Natural killer cell (primary cell): ENCODE measurements around the gene ZNF565. TPM values are rescaled to one million over a fixed set of nuclear protein-coding genes. Genes with fewer than 3 reads are reported as not detected.

Source experiments
- ATAC-seq, 3 donors: fragments of 150-1000 bp in 2 of 3; fragments of 200-7000 bp in 1 of 3; cut with Tn5 transposase; 1 replicate in 1 of 3; 2 replicates in 2 of 3; pipeline ENCODE4 v1.10.0; 2021; ENCODE audit warnings: mild to moderate bottlenecking in 2 of 3, moderate library complexity in 2 of 3
- DNase-seq, 2 donors: peaks; one replicate each; pipeline versions ENCODE4 v3.0.0 to v3.0.0-alpha.2; 2013 to 2021; ENCODE audit warnings: mixed read lengths in 1 of 2
- H3K27ac ChIP-seq: one replicate; pipeline ENCODE4 v1.5.1; 2013; ENCODE audit warnings: mild to moderate bottlenecking, low read length
- H3K27me3 ChIP-seq: one replicate; pipeline ENCODE4 v1.6.1; 2013; ENCODE audit warnings: low read length; ENCODE audit not compliant: control insufficient read depth, insufficient read depth
- H3K36me3 ChIP-seq: one replicate; pipeline ENCODE4 v1.6.1; 2013; ENCODE audit warnings: low read length; ENCODE audit not compliant: control insufficient read depth, insufficient read depth
- H3K4me1 ChIP-seq: one replicate; pipeline ENCODE4 v1.6.1; 2013; ENCODE audit warnings: low read length; ENCODE audit not compliant: control insufficient read depth, insufficient read depth
- H3K4me3 ChIP-seq: one replicate; pipeline ENCODE4 v1.5.1; 2013; ENCODE audit warnings: low read length
- H3K9me3 ChIP-seq: one replicate; pipeline ENCODE4 v1.6.1; 2013; ENCODE audit warnings: low read length; ENCODE audit not compliant: control insufficient read depth, insufficient read depth
- H3K27ac Mint-ChIP-seq, 2 donors: one replicate each; pipeline ENCODE4 v1.8.0; 2022; ENCODE audit warnings: mild to moderate bottlenecking in 2 of 2, mixed read lengths in 2 of 2, moderate library complexity in 1 of 2
- H3K27me3 Mint-ChIP-seq, 2 donors: one replicate each; pipeline ENCODE4 v1.8.0; 2022; ENCODE audit warnings: low read depth in 2 of 2, mixed read lengths in 2 of 2
- H3K36me3 Mint-ChIP-seq: one replicate; pipeline ENCODE4 v1.8.0; 2022; ENCODE audit warnings: mixed read lengths
- H3K4me1 Mint-ChIP-seq, 2 donors: one replicate each; pipeline ENCODE4 v1.8.0; 2022; ENCODE audit warnings: mixed read lengths in 2 of 2
- H3K4me3 Mint-ChIP-seq: one replicate; pipeline ENCODE4 v1.8.0; 2022; ENCODE audit warnings: mild to moderate bottlenecking, moderate library complexity, mixed read lengths
- H3K9me3 Mint-ChIP-seq, 2 donors: one replicate each; pipeline ENCODE4 v1.8.0; 2022; ENCODE audit warnings: mixed read lengths in 2 of 2
- CTCF ChIP-seq: fragments of 200-600 bp; IDR thresholded peaks from one replicate; pipeline ENCODE4 v1.8.0; 2022; ENCODE audit warnings: antibody characterized with exemption
- WGBS: methylation state at CpG from one replicate; pipeline ENCODE4 v1.1.7; 2013; ENCODE audit warnings: missing lambda C conversion rate; ENCODE audit not compliant: insufficient coverage; 5-methylcytosine and 5-hydroxymethylcytosine counted together
- intact Hi-C: fragments of 100-400 bp; cut with micrococcal nuclease; formaldehyde crosslinking; loops from one replicate; pipeline ENCODE4 v1.14.2; 2022
- total RNA-seq, 4 donors: library from RNA; stranded (reverse); fragments of 120-200 nt in 1 of 4; gene quantifications; one replicate each; pipeline versions ENCODE4 v1.2.3 to v1.2.4, GENCODE V29; 2013 to 2022

Gene ZNF565
- total RNA-seq, 3 donors from 2014 or later (not counting 1 experiment from before 2014, with no cell fraction given), result 7.7 to 19.1 (median 10.5) TPM

GRCh38 chr19:36254848-36255247 lies 40.4 kb upstream of the ZNF565 start:
- Mint-ChIP-seq H3K4me1 (no peaks in the 10 kb centered on the region), H3K9me3 (peaks cover 4 to 10% of the 10 kb centered on the region in 2 donors), H3K27me3 (no peaks in the 10 kb centered on the region), H3K36me3 (peaks cover 8% of the 10 kb centered on the region), H3K27ac (no peak overlapping the region), H3K4me3 (no peak overlapping the region)
- Histone ChIP-seq H3K36me3 (no peaks in the 10 kb centered on the region), H3K4me3 (no peak overlapping the region), H3K9me3 (peaks cover 21% of the 10 kb centered on the region), H3K27me3 (no peaks in the 10 kb centered on the region), H3K27ac (no peak overlapping the region), H3K4me1 (no peaks in the 10 kb centered on the region)
- WGBS, result 93% methylated on average over 11 of the region's 11 CpGs
- no peak for TF ChIP-seq CTCF
- intact Hi-C loops, result no loop called here
- DNase-seq (no peak), ATAC-seq (no peak)

GRCh38 chr19:36252047-36252446 lies 37.6 kb upstream of the ZNF565 start:
- TF ChIP-seq CTCF, result no peak
- no peaks in the 10 kb centered on the region for H3K27me3 ChIP-seq
- no peak for ATAC-seq

GRCh38 chr19:36246006-36246481 lies 31.6 kb upstream of the ZNF565 start:
- Histone ChIP-seq H3K4me3 (no peak overlapping the region), H3K36me3 (no peaks in the 10 kb centered on the region), H3K27me3 (no peaks in the 10 kb centered on the region), H3K27ac (no peak overlapping the region), H3K4me1 (peaks cover 2% of the 10 kb centered on the region), H3K9me3 (peaks cover 49% of the 10 kb centered on the region)
- peaks cover 23% of the 10 kb centered on the region for H3K36me3 Mint-ChIP-seq
- WGBS, result 61% methylated on average over 28 of the region's 29 CpGs
- no peak overlapping the region for H3K4me3 Mint-ChIP-seq
- intact Hi-C loops, result no loop called here
- no peak overlapping the region for H3K27ac Mint-ChIP-seq
- DNase-seq (no peak), ATAC-seq (no peak)
- H3K4me1 Mint-ChIP-seq, result no peaks in the 10 kb centered on the region
- peaks cover 15% of the 10 kb centered on the region in 2 donors for H3K9me3 Mint-ChIP-seq
- peaks cover 0 to 5% of the 10 kb centered on the region in 2 donors for H3K27me3 Mint-ChIP-seq
- TF ChIP-seq CTCF, result no peak

More at GRCh38 chr19:36252047-36252446, 37.6 kb upstream of the ZNF565 start:
- H3K27ac ChIP-seq, result no peak overlapping the region
- no peak overlapping the region for H3K4me3 Mint-ChIP-seq
- no peaks in the 10 kb centered on the region for H3K4me1 ChIP-seq
- H3K9me3 ChIP-seq, result peaks cover 24% of the 10 kb centered on the region
- peaks cover 16% of the 10 kb centered on the region for H3K36me3 Mint-ChIP-seq
- H3K9me3 Mint-ChIP-seq, result peaks cover 8 to 11% of the 10 kb centered on the region in 2 donors
- no peak overlapping the region for H3K4me3 ChIP-seq
- no peaks in the 10 kb centered on the region for H3K27me3 Mint-ChIP-seq
- no CpG with 5 or more reads among the region's 1 CpG for WGBS
- no peak overlapping the region for H3K27ac Mint-ChIP-seq
- no peaks in the 10 kb centered on the region for H3K4me1 Mint-ChIP-seq
- intact Hi-C loops, result no loop called here
- H3K36me3 ChIP-seq, result no peaks in the 10 kb centered on the region
- no peak for DNase-seq
